ENCODE results near the gene GATAD2B.

- TF ChIP-seq SUZ12 (IDR thresholded peaks at IDR 0.05; ENCODE audit: extremely low read depth, insufficient read depth, insufficient read length) (no peak), YY1 (IDR thresholded peaks at IDR 0.05; ENCODE audit: insufficient read depth, insufficient read length) (no peak), ZNF274 (IDR thresholded peaks at IDR 0.05; ENCODE audit: low read depth, low read length) (no peak)
Measured at GRCh38 chr1:153771261-153771660, 151.5 kb downstream of the GATAD2B start.

Measured in NT2/D1 (cell line).